Transverse colon (tissue), 4 donors: Measurements from ENCODE around the gene TCFL5.

Source experiments
- CTCF ChIP-seq, 5 experiments: fragments of 200-600 bp in 3 of 5; fragments of 450-650 bp in 2 of 5; sonication (generic) in 3 of 5; IDR thresholded peaks; 1 replicate in 2 of 5; 2 replicates in 3 of 5; pipeline ENCODE4 v1.5.1; 2016 to 2017; ENCODE audit warnings: antibody characterized with exemption in 5 of 5, inconsistent platforms in 3 of 5, mild to moderate bottlenecking in 2 of 5, moderate library complexity in 1 of 5
- POLR2AphosphoS5 ChIP-seq, 3 donors: sonication (generic); formaldehyde crosslinking; IDR thresholded peaks; one replicate each; pipeline ENCODE4 v1.6.1; 2016; ENCODE audit warnings: antibody characterized with exemption in 3 of 3

GRCh38 chr20:62794007-62794724, 67.5 kb downstream of the TCFL5 start:
- peak in 1 of 5 experiments; percentile 6 for TF ChIP-seq CTCF (IDR thresholded peaks at IDR 0.05)
- TF ChIP-seq POLR2AphosphoS5 (IDR thresholded peaks at IDR 0.05) = peak; percentile 82 to 93 (median 83)
